GM13977 (cell line): ENCODE results near the gene FBXW4.

ENCODE experiments used
- DNase-seq: peaks from one replicate; pipeline ENCODE4 v3.0.0; 2012; ENCODE audit warnings: low spot score
- CTCF ChIP-seq: IDR thresholded peaks from 2 replicates; pipeline ENCODE4 v1.5.1; 2012; ENCODE audit warnings: mild to moderate bottlenecking, control low read depth; ENCODE audit not compliant: insufficient read depth; ENCODE audit errors: extremely low read depth, missing control alignments
- in situ Hi-C: fragments of 300-500 bp; cut with MboI; formaldehyde crosslinking; loops from one replicate; pipeline ENCODE4 v1.12.0; 2022; ENCODE audit warnings: low sequenced_read_pairs, low pct_unique_long_range_greater_than_20kb, mixed read lengths, inconsistent platforms; ENCODE audit not compliant: unreplicated experiment

The FBXW4 gene

GRCh38 chr10:101572126-101572525, 122.8 kb downstream of the FBXW4 start:
- no peak for DNase-seq
- in situ Hi-C loops = loop anchor here (25.0 kb wide), 2 partner anchors 260 to 360 kb away; no protein-coding TSS in a partner anchor
- TF ChIP-seq CTCF = no peak

GRCh38 chr10:101571271-101571925, 123.6 kb downstream of the FBXW4 start:
- peak; percentile 22 for DNase-seq
- in situ Hi-C loops = loop anchor here (25.0 kb wide), 2 partner anchors 259 to 359 kb away; no protein-coding TSS in a partner anchor
- TF ChIP-seq CTCF = no peak

GRCh38 chr10:101570428-101571270, 124.3 kb downstream of the FBXW4 start:
- DNase-seq = no peak
- in situ Hi-C loops = loop anchor here (25.0 kb wide), 2 partner anchors 258 to 358 kb away; no protein-coding TSS in a partner anchor
- no peak for TF ChIP-seq CTCF

GRCh38 chr10:101569622-101570427, 125.1 kb downstream of the FBXW4 start:
- peak; percentile 94 for DNase-seq

GRCh38 chr10:101569323-101569621, 125.7 kb downstream of the FBXW4 start:
- in situ Hi-C loops = loop anchor here (25.0 kb wide), 2 partner anchors 257 to 357 kb away; no protein-coding TSS in a partner anchor
- TF ChIP-seq CTCF = no peak
- no peak for DNase-seq

More at GRCh38 chr10:101569622-101570427, 125.1 kb downstream of the FBXW4 start:
- TF ChIP-seq CTCF = peak; percentile 90
- in situ Hi-C loops = loop anchor here (25.0 kb wide), 2 partner anchors 258 to 358 kb away; no protein-coding TSS in a partner anchor
